VCaP (cell line): ENCODE results near the gene LMNTD1.
A peak's percentile ranks its signal among the peaks of the same experiment; 100 is the strongest.
"Not testable (repeated sequence)": the region's sequence is repeated elsewhere in the genome, so short reads cannot be mapped to it uniquely, and the experiment has no call there.

Experiments used
- H3K27ac ChIP-seq: fragments of 450-650 bp; 2 replicates; pipeline ENCODE4 v1.5.1; 2017
- TF ChIP-seq, protein P1 (sequence below): fragments of 450-650 bp; conservative IDR thresholded peaks from 2 replicates; pipeline ENCODE4 v1.5.1; 2017; ENCODE audit warnings: mild to moderate bottlenecking, moderate library complexity

Gene LMNTD1

DNA sequence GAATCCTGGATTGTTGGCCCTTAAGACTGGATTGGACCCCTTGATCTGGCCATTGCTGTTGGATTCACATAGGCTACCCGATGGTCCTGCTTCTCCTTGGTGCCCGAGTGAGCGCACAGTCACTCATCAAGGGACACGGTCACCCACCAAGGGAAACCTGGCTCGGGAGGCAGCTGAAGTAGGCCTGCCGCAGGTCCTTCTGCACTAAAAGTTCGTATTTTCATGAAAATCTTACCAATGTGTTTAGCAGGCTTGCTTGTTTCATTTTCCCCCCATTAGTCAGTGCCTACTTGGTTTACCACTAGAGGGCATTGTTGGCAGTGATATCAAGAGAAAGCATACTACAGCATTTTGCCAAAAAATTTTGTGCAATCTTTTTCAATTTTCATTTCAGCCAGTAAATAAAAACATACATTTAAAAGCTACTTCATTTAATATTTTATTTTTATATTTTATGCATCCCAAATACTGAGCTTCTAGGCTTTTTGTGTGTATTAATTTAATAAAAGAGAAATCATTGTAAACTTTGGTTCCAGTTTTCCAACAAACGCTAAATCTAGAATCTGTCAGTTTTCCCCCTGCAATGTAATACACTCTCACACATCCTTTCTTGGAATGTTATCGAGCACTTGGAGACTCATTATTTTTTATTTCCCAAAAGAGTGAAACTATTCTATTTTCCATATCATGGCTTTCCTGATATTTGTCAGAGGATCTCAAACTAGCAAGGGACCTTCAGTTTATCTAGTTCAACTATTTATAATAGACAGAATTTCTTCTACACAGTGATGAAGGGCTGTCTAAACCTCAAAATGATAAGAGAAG lies 116.7 kb downstream of the LMNTD1 start:
- TF ChIP-seq, protein P1, sequence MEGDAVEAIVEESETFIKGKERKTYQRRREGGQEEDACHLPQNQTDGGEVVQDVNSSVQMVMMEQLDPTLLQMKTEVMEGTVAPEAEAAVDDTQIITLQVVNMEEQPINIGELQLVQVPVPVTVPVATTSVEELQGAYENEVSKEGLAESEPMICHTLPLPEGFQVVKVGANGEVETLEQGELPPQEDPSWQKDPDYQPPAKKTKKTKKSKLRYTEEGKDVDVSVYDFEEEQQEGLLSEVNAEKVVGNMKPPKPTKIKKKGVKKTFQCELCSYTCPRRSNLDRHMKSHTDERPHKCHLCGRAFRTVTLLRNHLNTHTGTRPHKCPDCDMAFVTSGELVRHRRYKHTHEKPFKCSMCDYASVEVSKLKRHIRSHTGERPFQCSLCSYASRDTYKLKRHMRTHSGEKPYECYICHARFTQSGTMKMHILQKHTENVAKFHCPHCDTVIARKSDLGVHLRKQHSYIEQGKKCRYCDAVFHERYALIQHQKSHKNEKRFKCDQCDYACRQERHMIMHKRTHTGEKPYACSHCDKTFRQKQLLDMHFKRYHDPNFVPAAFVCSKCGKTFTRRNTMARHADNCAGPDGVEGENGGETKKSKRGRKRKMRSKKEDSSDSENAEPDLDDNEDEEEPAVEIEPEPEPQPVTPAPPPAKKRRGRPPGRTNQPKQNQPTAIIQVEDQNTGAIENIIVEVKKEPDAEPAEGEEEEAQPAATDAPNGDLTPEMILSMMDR = peak; percentile 91
- peak overlapping the region; percentile 65; the same call in 1 of the 2 replicates for H3K27ac ChIP-seq

DNA sequence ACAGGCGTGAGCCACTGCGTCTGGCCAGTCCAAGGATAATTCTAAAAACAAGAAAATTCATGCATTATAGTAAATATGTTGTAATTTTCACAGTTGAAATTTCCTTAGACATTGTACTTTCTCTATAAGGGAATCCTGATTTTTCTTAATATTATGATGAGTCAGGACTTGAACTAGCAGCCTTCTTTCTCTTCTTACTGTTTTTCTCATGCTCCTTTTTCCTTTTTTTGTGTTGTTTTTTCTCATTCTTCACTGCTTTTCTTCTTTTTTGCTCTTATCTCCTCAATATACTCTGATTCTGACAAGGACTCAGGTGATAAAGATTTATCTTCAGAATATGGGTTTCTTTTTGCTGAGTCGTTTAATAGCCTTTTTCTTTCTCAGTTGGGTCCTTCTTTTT lies 117.7 kb downstream of the LMNTD1 start:
- H3K27ac ChIP-seq = no peak overlapping the region
- TF ChIP-seq, protein P1 = no peak

DNA sequence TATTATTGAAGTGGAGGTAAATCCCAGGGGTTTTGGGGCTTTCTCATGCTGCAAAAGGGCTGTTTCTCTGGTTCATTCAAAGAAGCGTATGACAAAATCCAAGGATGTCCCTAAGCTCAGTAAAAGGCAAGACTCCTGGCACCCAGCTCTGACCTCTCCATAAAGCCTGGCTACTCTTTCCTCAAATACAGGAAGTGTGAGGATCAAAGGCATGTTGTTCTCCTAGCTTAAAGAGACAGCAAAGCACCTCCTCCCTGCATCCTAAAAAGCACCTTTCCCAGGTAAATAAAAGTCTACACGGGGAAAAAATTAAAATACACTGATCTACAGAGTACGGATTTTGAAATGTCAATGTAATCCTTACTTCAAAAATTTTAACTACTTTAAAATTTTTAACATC lies 118.6 kb downstream of the LMNTD1 start:
- H3K27ac ChIP-seq = peak overlapping the region; percentile 31
- TF ChIP-seq, protein P1 = no peak

DNA sequence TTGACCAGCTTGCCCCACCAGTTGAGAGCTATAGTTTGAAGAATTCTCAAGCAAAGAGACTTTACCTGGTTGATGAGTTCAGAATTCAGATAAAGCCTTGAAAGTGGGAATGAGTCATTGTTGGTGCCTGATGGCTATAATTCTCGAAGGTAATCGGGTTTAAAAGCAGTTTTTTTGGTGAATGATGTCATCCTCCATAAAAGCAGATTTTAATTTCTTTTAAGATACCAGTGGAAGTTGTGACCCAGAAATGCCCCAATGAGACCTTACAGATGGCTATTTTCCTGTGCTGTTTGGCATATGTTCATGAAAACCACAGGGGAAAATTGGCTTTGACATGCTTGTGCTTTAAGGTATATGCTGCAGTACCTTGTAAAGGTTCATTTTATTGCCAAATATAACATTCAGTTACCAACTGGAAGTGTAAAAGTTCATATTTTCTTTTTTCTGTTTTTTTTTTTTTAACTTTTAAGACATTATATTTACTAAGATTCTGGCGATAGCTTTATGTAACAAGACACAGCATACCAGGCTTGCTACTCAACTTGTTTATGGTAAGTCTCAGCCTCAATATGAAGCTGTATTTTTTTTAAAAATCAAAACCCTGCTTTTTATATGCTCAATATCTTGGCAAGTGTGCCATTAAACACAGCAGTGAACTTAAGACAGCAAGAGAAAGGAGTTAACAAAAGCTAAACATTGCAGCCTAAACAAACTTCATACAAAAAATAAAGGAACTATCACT lies 119.3 kb downstream of the LMNTD1 start:
- H3K27ac ChIP-seq = peak overlapping the region; percentile 31
- TF ChIP-seq, protein P1 = no peak

- TF ChIP-seq, protein P1 = no peak
- peak overlapping the region; percentile 31; the same call in 1 of the 2 replicates for H3K27ac ChIP-seq
Measured at GRCh38 chr12:25433024-25433423, 120.1 kb downstream of the LMNTD1 start.

DNA sequence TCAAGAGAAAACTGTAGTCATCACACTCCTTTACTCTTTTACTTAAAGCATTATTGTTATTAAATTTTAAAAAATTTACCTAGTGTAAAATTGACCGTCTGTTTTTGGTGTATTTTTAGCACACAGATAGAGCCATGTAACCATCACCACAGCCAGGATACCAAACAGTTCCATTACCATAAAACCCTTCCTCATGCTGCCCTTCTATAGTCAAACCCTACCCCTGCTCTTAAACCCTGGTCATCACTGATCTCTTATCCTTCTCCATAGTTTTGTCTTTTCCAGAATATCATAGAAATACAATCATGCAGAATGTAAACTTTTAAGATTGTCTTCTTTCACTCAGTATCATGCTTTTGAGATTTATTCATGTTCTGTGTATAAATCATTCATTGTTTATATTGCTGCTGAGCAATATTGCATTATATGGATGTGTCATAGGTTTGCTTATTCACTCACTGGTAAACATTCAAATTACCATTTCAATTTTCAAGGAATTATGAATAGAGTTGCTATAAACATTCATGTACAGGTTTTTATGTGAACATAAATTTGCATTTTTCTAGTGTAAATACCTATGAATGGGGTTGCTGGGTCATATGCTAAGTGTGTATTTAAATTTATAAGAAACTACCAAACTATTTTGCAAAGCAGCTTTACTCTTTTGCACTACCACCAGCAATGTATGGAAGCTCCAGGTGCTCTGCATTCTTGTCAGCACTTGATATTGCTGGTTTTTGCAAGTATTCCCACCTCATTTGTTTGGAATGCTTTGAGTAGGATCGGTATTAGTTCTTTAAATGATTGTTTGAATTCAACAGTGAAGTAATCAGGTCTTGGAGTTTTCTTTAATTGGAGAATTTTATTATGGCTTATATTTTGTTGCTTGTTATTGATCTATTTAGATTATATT lies 125.5 kb downstream of the LMNTD1 start:
- TF ChIP-seq, protein P1 = no peak
- H3K27ac ChIP-seq = no peak overlapping the region

GRCh38 chr12:25426821-25427220 lies 126.3 kb downstream of the LMNTD1 start:
- H3K27ac ChIP-seq = not testable (repeated sequence)
